ENCODE data around the gene IL6. TPM values are rescaled to one million over a fixed set of nuclear protein-coding genes. Genes with fewer than 3 reads are reported as not detected.

Gene IL6
- total and polyA plus RNA-seq, 2 of the 8 experiments (the other 6 are each of a cell fraction or from before 2014, with no cell fraction given), result 0.12 to 0.41 TPM

GRCh38 chr7:22730921-22731654 lies 4.1 kb downstream of the IL6 start:
- CTCF ChIA-PET (ENCODE audit: partially characterized antibody), result interaction anchor here (0.7 to 16.8 kb wide), 8 partner anchors 38 to 326 kb away, joined by 3 to 385 read pairs (median 4); no protein-coding TSS in a partner anchor
- H3K36me3 ChIP-seq (ENCODE audit: control insufficient read depth in 2 of 4, insufficient read depth in 4 of 4, low read length in 3 of 4), result no peaks in the 10 kb centered on the region
- H3K56ac ChIP-seq (replicated peaks; ENCODE audit: insufficient read length, low read depth, low read length), result no peak overlapping the region
- no peak overlapping the region for H3K4me2 ChIP-seq (ENCODE audit: insufficient read depth in 1 of 2, low read depth in 2 of 2, low read length in 2 of 2)
- H3K23ac ChIP-seq (ENCODE audit: insufficient read length), result no peak overlapping the region
- H4K8ac ChIP-seq (ENCODE audit: extremely low read depth, insufficient read depth, low read length), result no peak overlapping the region
- peaks cover 0 to 2% (median 0%) of the 10 kb centered on the region in 4 experiments; a peak in 1 of 7 replicates for H3K27me3 ChIP-seq (replicated peaks in 1 of 4; ENCODE audit: control insufficient read depth in 3 of 4, extremely low read depth in 1 of 4, insufficient read depth in 3 of 4, low read length in 3 of 4)
- H3K4me1 ChIP-seq (replicated peaks in 1 of 4; ENCODE audit: control insufficient read depth in 3 of 4, insufficient read depth in 4 of 4, low read length in 3 of 4), result peaks cover 4 to 9% (median 5%) of the 10 kb centered on the region in 4 experiments
- no peak overlapping the region for H2BK20ac ChIP-seq (ENCODE audit: low read length)
- H2BK15ac ChIP-seq (ENCODE audit: low read length), result no peak overlapping the region
- H4K20me1 ChIP-seq (replicated peaks in 1 of 2; ENCODE audit: control insufficient read depth in 1 of 2, insufficient read depth in 2 of 2, low read length in 2 of 2), result no peaks in the 10 kb centered on the region
- no peak overlapping the region for H3K14ac ChIP-seq (ENCODE audit: insufficient read length)
- no peak overlapping the region for H4K91ac ChIP-seq (replicated peaks; ENCODE audit: insufficient read length, low read length)
- H3K9me3 ChIP-seq (ENCODE audit: insufficient read depth in 2 of 2, low read depth in 1 of 2, low read length in 1 of 2), result no peaks in the 10 kb centered on the region
- DNase-seq (ENCODE audit: low read depth in 1 of 2, low spot score in 2 of 2) (no peak), FAIRE-seq (no peak)
- no peak overlapping the region for H3K27ac ChIP-seq (ENCODE audit: low read depth, low read length)
- no peak overlapping the region for H3K9ac ChIP-seq (replicated peaks in 1 of 4; ENCODE audit: extremely low read depth in 1 of 4, low read depth in 3 of 4, low read length in 3 of 4)
- H3K79me1 ChIP-seq (ENCODE audit: low read depth, low read length), result no peaks in the 10 kb centered on the region
- no peak overlapping the region for H2BK12ac ChIP-seq (ENCODE audit: low read depth, low read length)
- 93% methylated on average over 5 of the region's 5 CpGs; no CpG with 5 or more reads in 1 of the 2 experiments for WGBS, 2 experiments (ENCODE audit: extremely low coverage in 1 of 2, insufficient coverage in 1 of 2, insufficient read length in 1 of 2, insufficient replicate concordance in 2 of 2, low coverage in 1 of 2, low lambda C conversion rate in 2 of 2, missing lambda C conversion rate in 1 of 2)
- no peak overlapping the region for H4K5ac ChIP-seq (ENCODE audit: insufficient read length, low read depth, low read length)
- no peaks in the 10 kb centered on the region for H3K79me2 ChIP-seq (ENCODE audit: control insufficient read depth in 1 of 2, insufficient read depth in 2 of 2, low read length in 2 of 2)
- no peak overlapping the region for H2AFZ ChIP-seq (ENCODE audit: low read length)
- no peak overlapping the region for H2AK5ac ChIP-seq (ENCODE audit: low read depth, low read length)
- no peak overlapping the region for H3K4me3 ChIP-seq (ENCODE audit: extremely low read depth in 1 of 4, insufficient read depth in 2 of 4, low read depth in 3 of 4, low read length in 4 of 4)
- H3K18ac ChIP-seq (ENCODE audit: extremely low read depth, low read length), result no peak overlapping the region
- H2BK5ac ChIP-seq (ENCODE audit: low read depth, low read length), result no peak overlapping the region
- no peak overlapping the region for H2BK120ac ChIP-seq (replicated peaks; ENCODE audit: low read depth, low read length)
- H3K4ac ChIP-seq (replicated peaks; ENCODE audit: insufficient read length, low read depth, low read length), result no peak overlapping the region
- POLR2A ChIA-PET (ENCODE audit: partially characterized antibody), result no interaction called here
- H3K23me2 ChIP-seq (ENCODE audit: low read depth, low read length), result no peaks in the 10 kb centered on the region
- TF ChIP-seq TCF12 (IDR thresholded peaks at IDR 0.05; ENCODE audit: low read depth, low read length) (no peak), ASH2L (IDR thresholded peaks at IDR 0.05; ENCODE audit: low read length) (no peak), HDAC6 (IDR thresholded peaks at IDR 0.05; ENCODE audit: low read depth, low read length) (no peak)
